ENCODE data around the gene TGFBR3.

The TGFBR3 gene

GRCh38 chr1:91660708-91661107, 225.2 kb downstream of the TGFBR3 start:
- Histone ChIP-seq H3K4me3 (ENCODE audit: low read depth, low read length) (no peak overlapping the region), H3K27ac (no peak overlapping the region), H3K36me3 (replicated peaks) (no peaks in the 10 kb centered on the region), H3K27me3 (replicated peaks) (no peaks in the 10 kb centered on the region)
- TF ChIP-seq CTCF (IDR thresholded peaks at IDR 0.05; ENCODE audit: low read depth, low read length, missing control alignments) = no peak
- no peak for DNase-seq
- in situ Hi-C loops (cut with HindIII; ENCODE audit: low pct_ligation_motif_present, low sequenced_read_pairs) = no loop called here

- DNase-seq = no peak
- in situ Hi-C loops (cut with HindIII; ENCODE audit: low pct_ligation_motif_present, low sequenced_read_pairs) = no loop called here
- Histone ChIP-seq H3K27me3 (replicated peaks) (no peaks in the 10 kb centered on the region), H3K4me3 (ENCODE audit: low read depth, low read length) (no peak overlapping the region), H3K27ac (no peak overlapping the region), H3K36me3 (replicated peaks) (no peaks in the 10 kb centered on the region)
- no peak for TF ChIP-seq CTCF (IDR thresholded peaks at IDR 0.05; ENCODE audit: low read depth, low read length, missing control alignments)
These were observed 230.0 kb downstream of the TGFBR3 start for GRCh38 chr1:91655912-91656449.

- Histone ChIP-seq H3K27me3 (replicated peaks) (no peaks in the 10 kb centered on the region), H3K27ac (no peak overlapping the region), H3K36me3 (replicated peaks) (no peaks in the 10 kb centered on the region), H3K4me3 (ENCODE audit: low read depth, low read length) (no peak overlapping the region)
- DNase-seq = no peak
- in situ Hi-C loops (cut with HindIII; ENCODE audit: low pct_ligation_motif_present, low sequenced_read_pairs) = no loop called here
- TF ChIP-seq CTCF (IDR thresholded peaks at IDR 0.05; ENCODE audit: low read depth, low read length, missing control alignments) = no peak
These were observed 232.8 kb downstream of the TGFBR3 start for GRCh38 chr1:91653183-91653582.

GRCh38 chr1:91651661-91652071, 234.3 kb downstream of the TGFBR3 start:
- Histone ChIP-seq H3K36me3 (replicated peaks) (no peaks in the 10 kb centered on the region), H3K27me3 (replicated peaks) (no peaks in the 10 kb centered on the region), H3K4me3 (ENCODE audit: low read depth, low read length) (no peak overlapping the region), H3K27ac (peak overlapping the region; percentile 82)
- no peak for TF ChIP-seq CTCF (IDR thresholded peaks at IDR 0.05; ENCODE audit: low read depth, low read length, missing control alignments)
- in situ Hi-C loops (cut with HindIII; ENCODE audit: low pct_ligation_motif_present, low sequenced_read_pairs) = no loop called here
- DNase-seq = peak; percentile 20

DNA sequence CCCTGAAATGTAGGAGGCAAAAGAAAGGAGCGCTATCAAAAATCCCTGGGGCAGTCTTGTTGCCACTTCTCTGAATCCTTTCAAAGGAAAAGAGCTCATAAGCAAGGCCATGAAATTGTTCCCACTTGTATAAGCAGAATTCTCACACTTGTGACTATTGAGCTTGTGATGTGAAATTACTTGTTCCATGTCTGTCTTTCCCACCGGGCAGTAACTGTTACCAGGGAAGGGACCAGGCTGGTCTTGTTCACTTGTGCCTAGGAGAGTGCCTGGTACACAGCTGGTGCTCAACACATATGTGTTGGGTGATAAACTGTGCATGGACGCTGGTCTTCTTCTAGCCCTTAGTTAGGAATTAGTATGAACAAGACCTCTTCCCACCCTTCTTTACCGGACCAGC, 234.7 kb downstream of the TGFBR3 start:
- Histone ChIP-seq H3K27me3 (replicated peaks) (no peaks in the 10 kb centered on the region), H3K36me3 (replicated peaks) (no peaks in the 10 kb centered on the region), H3K27ac (peak overlapping the region; percentile 82), H3K4me3 (ENCODE audit: low read depth, low read length) (no peak overlapping the region)
- TF ChIP-seq CTCF (IDR thresholded peaks at IDR 0.05; ENCODE audit: low read depth, low read length, missing control alignments) = no peak
- DNase-seq = no peak
- in situ Hi-C loops (cut with HindIII; ENCODE audit: low pct_ligation_motif_present, low sequenced_read_pairs) = no loop called here

GRCh38 chr1:91650764-91651163, 235.2 kb downstream of the TGFBR3 start:
- peak overlapping the region; percentile 82 for H3K27ac ChIP-seq
- no peak for TF ChIP-seq CTCF (IDR thresholded peaks at IDR 0.05; ENCODE audit: low read depth, low read length, missing control alignments)
- in situ Hi-C loops (cut with HindIII; ENCODE audit: low pct_ligation_motif_present, low sequenced_read_pairs) = no loop called here
- H3K4me3 ChIP-seq (ENCODE audit: low read depth, low read length) = no peak overlapping the region
- DNase-seq = peak; percentile 98
- no peaks in the 10 kb centered on the region for H3K27me3 ChIP-seq (replicated peaks)
- no peaks in the 10 kb centered on the region for H3K36me3 ChIP-seq (replicated peaks)
